HepG2 (cell line): ENCODE results near the gene CSRNP3. TPM values are rescaled to one million over a fixed set of nuclear protein-coding genes. Genes with fewer than 3 reads are reported as not detected.
A peak's percentile ranks its signal among the peaks of the same experiment; 100 is the strongest.

Experiments
- ATAC-seq: fragments of 200-7000 bp; cut with Tn5 transposase; 3 replicates; pipeline ENCODE4 v1.9.1; 2020; ENCODE audit warnings: mild to moderate bottlenecking, moderate library complexity
- BruUV-seq: library from RNA; stranded (reverse); fragments of 400-500 nt; replicated peaks from 2 replicates; lab custom pipeline; 2021; lab: Mats Ljungman, UMichigan
- CTCF ChIA-PET: fragments of 300-600 bp; formaldehyde crosslinking; extraction: SDS; loops from one replicate; lab custom pipeline; 2021; ENCODE audit warnings: low total read pairs, inconsistent platforms, low intra/inter-chr PET ratio; lab: Yijun Ruan, JAX
- POLR2A ChIA-PET: fragments of 350-600 bp; sonication (Branson Sonifier 250); formaldehyde crosslinking; loops from one replicate; lab custom pipeline; 2020; ENCODE audit warnings: antibody characterized with exemption, inconsistent platforms; lab: Yijun Ruan, JAX
- DNase-seq: peaks from one replicate; pipeline ENCODE4 v3.0.0-alpha.2; 2015; ENCODE audit warnings: low spot score
- FAIRE-seq: peaks from 3 replicates; lab custom pipeline; 2011; peaks lifted over from hg19 to GRCh38; lab: Jason Lieb, UNC
- H2AFZ ChIP-seq: one replicate; pipeline ENCODE4 v1.6.1; 2011; ENCODE audit warnings: low read length, inconsistent platforms
- H3K27ac ChIP-seq: fragments of 300-600 bp; 3 replicates; pipeline ENCODE4 v1.8.0; 2011; ENCODE audit warnings: mixed run types, mild to moderate bottlenecking, mixed read lengths, low read length, inconsistent platforms; ENCODE audit not compliant: insufficient read depth; ENCODE audit errors: extremely low read length
- H3K27me3 ChIP-seq, 2 experiments: fragments of 200-600 bp in 1 of 2; 2 replicates in 1 of 2; 3 replicates in 1 of 2; pipeline versions ENCODE4 v1.6.0 to v1.8.0; 2011; ENCODE audit warnings: low read length in 2 of 2, mild to moderate bottlenecking in 2 of 2, moderate library complexity in 2 of 2, inconsistent platforms in 1 of 2; ENCODE audit not compliant: insufficient read depth in 2 of 2, control insufficient read depth in 1 of 2
- H3K36me3 ChIP-seq, 2 experiments: fragments of 200-600 bp in 1 of 2; replicated peaks in 1 of 2; 2 replicates in 1 of 2; 3 replicates in 1 of 2; pipeline versions ENCODE4 v1.5.1 to v1.8.0; 2011; ENCODE audit warnings: low read length in 2 of 2, inconsistent platforms in 1 of 2; ENCODE audit not compliant: insufficient read depth in 2 of 2, control insufficient read depth in 1 of 2
- H3K4me1 ChIP-seq: 2 replicates; pipeline ENCODE4 v1.5.1; 2012; ENCODE audit warnings: low read length, inconsistent platforms; ENCODE audit not compliant: insufficient read depth
- H3K4me2 ChIP-seq: 2 replicates; pipeline ENCODE4 v1.6.0; 2011; ENCODE audit warnings: low read depth, low read length, inconsistent platforms
- H3K4me3 ChIP-seq, 3 experiments: fragments of 200-600 bp in 1 of 3; sonication (generic), shearing (Covaris generic) in 1 of 3; replicated peaks in 1 of 3; 2 replicates each; pipeline ENCODE4 v1.5.1; 2011 to 2016; ENCODE audit warnings: low read length in 3 of 3, inconsistent platforms in 2 of 3, low read depth in 2 of 3, mild to moderate bottlenecking in 2 of 3, control low read depth in 1 of 3, mixed read lengths in 1 of 3; ENCODE audit not compliant: insufficient read depth in 1 of 3
- H3K79me2 ChIP-seq: one replicate; pipeline ENCODE4 v1.6.1; 2011; ENCODE audit warnings: low read length, inconsistent platforms; ENCODE audit not compliant: insufficient read depth
- H3K9ac ChIP-seq: 2 replicates; pipeline ENCODE4 v1.6.0; 2011; ENCODE audit warnings: mild to moderate bottlenecking, low read depth, low read length, inconsistent platforms; ENCODE audit not compliant: insufficient read depth
- H3K9me3 ChIP-seq: 2 replicates; pipeline ENCODE4 v1.5.1; 2012; ENCODE audit warnings: mild to moderate bottlenecking, low read length
- H4K20me1 ChIP-seq: 2 replicates; pipeline ENCODE4 v1.6.0; 2011; ENCODE audit warnings: inconsistent platforms, mild to moderate bottlenecking, low read length, moderate library complexity; ENCODE audit not compliant: insufficient read depth
- EED ChIP-seq: sonication (generic); formaldehyde crosslinking; IDR thresholded peaks from 2 replicates; pipeline ENCODE4 v1.5.0; 2020; ENCODE audit warnings: mild to moderate bottlenecking, missing genetic modification reagents
- HIVEP1 ChIP-seq: sonication (generic); formaldehyde crosslinking; IDR thresholded peaks from 2 replicates; pipeline ENCODE4 v1.4.0; 2020; ENCODE audit warnings: mild to moderate bottlenecking, missing genetic modification reagents
- HNRNPLL ChIP-seq: fragments of 200-400 bp; formaldehyde crosslinking; IDR thresholded peaks from 2 replicates; pipeline ENCODE4 v1.6.1; 2017; ENCODE audit warnings: mild to moderate bottlenecking, low read depth, low read length; ENCODE audit not compliant: poor library complexity, severe bottlenecking
- KLF12 ChIP-seq: sonication (generic); formaldehyde crosslinking; IDR thresholded peaks from 2 replicates; pipeline ENCODE4 v1.4.0; 2020; ENCODE audit warnings: missing genetic modification reagents, borderline replicate concordance
- MAFF ChIP-seq: IDR thresholded peaks from 2 replicates; pipeline ENCODE4 v1.6.1; 2011; ENCODE audit warnings: low read depth, low read length, improper control_type of control experiment
- MAFK ChIP-seq, 2 experiments: IDR thresholded peaks in 1 of 2; conservative IDR thresholded peaks in 1 of 2; 2 replicates each; pipeline ENCODE4 v1.6.1; 2011; ENCODE audit warnings: improper control_type of control experiment in 2 of 2, low read length in 2 of 2
- NFE2L2 ChIP-seq: fragments of 150-350 bp; IDR thresholded peaks from 2 replicates; pipeline ENCODE4 v1.6.1; 2014; ENCODE audit warnings: low read length
- RBM22 ChIP-seq: fragments of 200-400 bp; formaldehyde crosslinking; optimal IDR thresholded peaks from 2 replicates; pipeline ENCODE3; 2017; ENCODE audit warnings: mild to moderate bottlenecking, low read length, moderate library complexity
- ZMAT3 ChIP-seq: sonication (generic); formaldehyde crosslinking; conservative IDR thresholded peaks from 2 replicates; pipeline ENCODE4 v1.7.0; 2021; ENCODE audit warnings: missing genetic modification reagents
- WGBS: methylation state at CpG from one replicate; pipeline ENCODE4 v1.1.6; 2017; ENCODE audit warnings: low lambda C conversion rate; 5-methylcytosine and 5-hydroxymethylcytosine counted together
- in situ Hi-C: cut with HindIII; loops from 2 replicates; pipeline ENCODE4 v1.10.0; 2017; ENCODE audit warnings: low pct_unique_long_range_greater_than_20kb; ENCODE audit not compliant: extremely low pct_ligation_motif_present
- intact Hi-C: fragments of 100-400 bp; cut with micrococcal nuclease; formaldehyde crosslinking; loops from one replicate; pipeline ENCODE4 v1.10.0; 2022; ENCODE audit not compliant: unreplicated experiment
- polyA plus RNA-seq, 8 experiments: library from polyadenylated mRNA; depleted of rRNA in 3 of 8; stranded (reverse) in 7 of 8; unstranded in 1 of 8; fragments of >200 nt; fragmentation: Illumina TruSeq in 4 of 8; extraction: Trizol in 4 of 8; gene quantifications; 2 replicates each; pipeline versions ENCODE4 v1.2.1 to v1.2.3, GENCODE V29; 2011 to 2016; ENCODE audit warnings: low read depth in 4 of 8, missing spikeins in 1 of 8, mixed read lengths in 1 of 8; ENCODE audit not compliant: insufficient read depth in 1 of 8
- total RNA-seq, 5 experiments: library from RNA; depleted of rRNA; stranded (reverse); fragments of >200 nt; fragmentation: Illumina TruSeq; extraction: Trizol; gene quantifications; 2 replicates each; pipeline ENCODE4 v1.2.3, GENCODE V29; 2016; ENCODE audit warnings: low read depth in 1 of 5
- TF ChIP-seq, protein P1 (sequence below): fragments of 450-650 bp; IDR thresholded peaks from 2 replicates; pipeline ENCODE4 v1.6.1; 2016

Gene CSRNP3
- total and polyA plus RNA-seq, 2 of the 13 experiments (the other 11 are each of a cell fraction or from before 2014, with no cell fraction given), result not detected

DNA sequence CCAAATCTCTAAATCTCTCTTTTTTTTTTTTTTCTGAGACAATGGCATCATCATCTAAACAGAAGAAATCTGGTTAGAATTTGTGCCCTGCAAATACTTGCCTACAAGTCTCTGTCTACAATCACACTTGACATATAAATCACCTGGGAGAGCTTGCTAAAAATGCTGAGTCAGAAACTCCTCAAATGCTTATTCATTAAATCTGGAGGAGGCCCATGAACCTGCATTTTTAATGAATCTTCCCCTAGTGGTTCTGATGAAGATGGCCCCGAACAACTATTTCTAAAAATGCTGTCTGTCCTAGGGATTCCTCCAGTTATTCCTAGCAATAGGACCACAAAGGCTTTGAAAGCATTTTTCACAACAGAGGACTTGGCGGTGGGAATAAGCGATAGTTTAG, 1.6 kb upstream of the CSRNP3 start:
- no peaks in the 10 kb centered on the region for H4K20me1 ChIP-seq
- no peak for FAIRE-seq
- POLR2A ChIA-PET, result no interaction called here
- no peak for TF ChIP-seq ZMAT3
- no peak for TF ChIP-seq RBM22
- TF ChIP-seq EED (CRISPR knock-in tag), result no peak
- TF ChIP-seq HNRNPLL, result no peak
- TF ChIP-seq MAFK (conservative IDR thresholded peaks at IDR 0.05 in 1 of 2, IDR thresholded peaks at IDR 0.05 in 1 of 2; ENCODE audit: low read length in 2 of 2), result peak; percentile 93 to 97
- no peak for TF ChIP-seq HIVEP1
- peak; percentile 96 for TF ChIP-seq MAFF
- TF ChIP-seq NFE2L2, result peak; percentile 53; the same call in 1 of the 2 replicates
- no peak for ATAC-seq
- 70% methylated on average over 3 of the region's 3 CpGs for WGBS
- in situ Hi-C loops (no loop called here), intact Hi-C loops (no loop called here)
- no peak overlapping the region for H2AFZ ChIP-seq
- no peak for DNase-seq
- H3K9ac ChIP-seq, result no peak overlapping the region
- H3K4me1 ChIP-seq, result no peaks in the 10 kb centered on the region
- no peaks in the 10 kb centered on the region for H3K27me3 ChIP-seq
- CTCF ChIA-PET, result no interaction called here
- H3K79me2 ChIP-seq, result no peaks in the 10 kb centered on the region
- no TSS peak for BruUV-seq
- no peak overlapping the region for H3K27ac ChIP-seq
- no peaks in the 10 kb centered on the region for H3K36me3 ChIP-seq
- no peaks in the 10 kb centered on the region for H3K9me3 ChIP-seq
- no peak overlapping the region for H3K4me2 ChIP-seq
- H3K4me3 ChIP-seq, result no peak overlapping the region

DNA sequence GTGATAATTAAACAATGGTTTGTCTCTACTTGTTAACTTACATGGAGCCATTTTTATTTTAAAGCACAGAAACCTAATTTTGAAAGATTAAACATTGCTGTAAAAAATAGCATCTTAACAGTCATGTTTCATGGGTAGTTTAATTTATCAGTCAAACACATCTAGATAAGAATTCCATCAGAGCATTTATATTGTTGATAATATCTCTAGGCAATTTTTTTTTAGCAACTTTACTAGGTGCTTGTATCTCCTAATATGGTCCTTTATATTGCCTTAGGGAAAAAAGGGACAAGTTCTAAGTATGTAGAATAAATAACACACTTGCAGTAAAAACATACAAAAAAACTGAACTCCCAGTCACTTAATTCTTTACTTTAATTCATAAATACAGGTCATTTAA, 863 bp downstream of the CSRNP3 start:
- ATAC-seq, result no peak
- in situ Hi-C loops, result no loop called here
- Histone ChIP-seq H4K20me1 (no peaks in the 10 kb centered on the region), H3K9ac (no peak overlapping the region), H3K9me3 (no peaks in the 10 kb centered on the region), H3K27ac (no peak overlapping the region), H3K27me3 (no peaks in the 10 kb centered on the region), H3K4me3 (no peak overlapping the region), H3K79me2 (no peaks in the 10 kb centered on the region), H3K4me2 (no peak overlapping the region), H3K36me3 (no peaks in the 10 kb centered on the region), H3K4me1 (no peaks in the 10 kb centered on the region), H2AFZ (no peak overlapping the region)
- no TSS peak for BruUV-seq
- DNase-seq, result no peak
- TF ChIP-seq KLF12 (CRISPR knock-in tag), result no peak
- TF ChIP-seq, protein P1, sequence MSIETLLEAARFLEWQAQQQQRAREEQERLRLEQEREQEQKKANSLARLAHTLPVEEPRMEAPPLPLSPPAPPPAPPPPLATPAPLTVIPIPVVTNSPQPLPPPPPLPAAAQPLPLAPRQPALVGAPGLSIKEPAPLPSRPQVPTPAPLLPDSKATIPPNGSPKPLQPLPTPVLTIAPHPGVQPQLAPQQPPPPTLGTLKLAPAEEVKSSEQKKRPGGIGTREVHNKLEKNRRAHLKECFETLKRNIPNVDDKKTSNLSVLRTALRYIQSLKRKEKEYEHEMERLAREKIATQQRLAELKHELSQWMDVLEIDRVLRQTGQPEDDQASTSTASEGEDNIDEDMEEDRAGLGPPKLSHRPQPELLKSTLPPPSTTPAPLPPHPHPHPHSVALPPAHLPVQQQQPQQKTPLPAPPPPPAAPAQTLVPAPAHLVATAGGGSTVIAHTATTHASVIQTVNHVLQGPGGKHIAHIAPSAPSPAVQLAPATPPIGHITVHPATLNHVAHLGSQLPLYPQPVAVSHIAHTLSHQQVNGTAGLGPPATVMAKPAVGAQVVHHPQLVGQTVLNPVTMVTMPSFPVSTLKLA, result no peak
- CTCF ChIA-PET, result no interaction called here
- intact Hi-C loops, result no loop called here
- POLR2A ChIA-PET, result no interaction called here
- FAIRE-seq, result no peak
